IMR-90 (cell line): ENCODE results near the gene SCYGR1. TPM values are rescaled to one million over a fixed set of nuclear protein-coding genes. Genes with fewer than 3 reads are reported as not detected.

ENCODE experiments used
- ATAC-seq: fragments of 200-7000 bp; cut with Tn5 transposase; 2 replicates; pipeline ENCODE4 v1.9.1; 2020; ENCODE audit warnings: low read depth, mild to moderate bottlenecking, moderate library complexity
- BruUV-seq: library from RNA; stranded (reverse); fragments of 400-500 nt; replicated peaks from 2 replicates; lab custom pipeline; 2021; lab: Mats Ljungman, UMichigan
- CTCF ChIA-PET: fragments of 300-600 bp; formaldehyde crosslinking; extraction: SDS; loops from one replicate; lab custom pipeline; 2021; ENCODE audit warnings: antibody characterized with exemption; lab: Yijun Ruan, JAX
- POLR2A ChIA-PET: fragments of 300-600 bp; sonication (Branson Sonifier 250); formaldehyde crosslinking; loops from one replicate; lab custom pipeline; 2022; ENCODE audit warnings: antibody characterized with exemption; ENCODE audit not compliant: unreplicated experiment; lab: Charles Lee
- DNase-seq: peaks from one replicate; pipeline ENCODE4 v3.0.0; 2013
- H2AFZ ChIP-seq: replicated peaks from 2 replicates; pipeline ENCODE3; 2013; ENCODE audit warnings: low read length, mild to moderate bottlenecking; ENCODE audit not compliant: poor library complexity
- H2AK5ac ChIP-seq: 2 replicates; pipeline ENCODE4 v1.6.1; 2013; ENCODE audit warnings: low read depth, low read length, inconsistent platforms
- H2AK9ac ChIP-seq: replicated peaks from 2 replicates; pipeline ENCODE3; 2013; ENCODE audit warnings: mild to moderate bottlenecking, low read depth, low read length, moderate library complexity; ENCODE audit not compliant: poor library complexity
- H2BK120ac ChIP-seq: 2 replicates; pipeline ENCODE4 v1.6.1; 2013; ENCODE audit warnings: low read depth, low read length, inconsistent platforms
- H2BK15ac ChIP-seq: 3 replicates; pipeline ENCODE4 v1.6.1; 2013; ENCODE audit warnings: low read depth, low read length, inconsistent platforms
- H2BK20ac ChIP-seq: 2 replicates; pipeline ENCODE4 v1.6.1; 2013; ENCODE audit warnings: low read depth, mild to moderate bottlenecking, inconsistent platforms, low read length, moderate library complexity
- H2BK5ac ChIP-seq: 2 replicates; pipeline ENCODE4 v1.6.1; 2013; ENCODE audit warnings: mild to moderate bottlenecking, low read depth, low read length, inconsistent platforms; ENCODE audit not compliant: poor library complexity, severe bottlenecking
- H3K14ac ChIP-seq: replicated peaks from 2 replicates; pipeline ENCODE4 v1.6.1; 2013; ENCODE audit warnings: low read depth, low read length, inconsistent platforms
- H3K18ac ChIP-seq: 2 replicates; pipeline ENCODE4 v1.6.1; 2013; ENCODE audit warnings: low read depth, low read length, control low read depth
- H3K23ac ChIP-seq: 2 replicates; pipeline ENCODE4 v1.6.1; 2013; ENCODE audit warnings: low read depth, low read length, inconsistent platforms
- H3K27ac ChIP-seq: 2 replicates; pipeline ENCODE4 v1.5.1; 2013; ENCODE audit warnings: mild to moderate bottlenecking, control low read depth, low read length; ENCODE audit not compliant: insufficient read depth
- H3K27me3 ChIP-seq: 2 replicates; pipeline ENCODE4 v1.6.1; 2013; ENCODE audit warnings: low read length; ENCODE audit not compliant: control insufficient read depth, insufficient read depth
- H3K36me3 ChIP-seq: 2 replicates; pipeline ENCODE4 v1.6.1; 2013; ENCODE audit warnings: low read length, mixed read lengths; ENCODE audit not compliant: control insufficient read depth, insufficient read depth
- H3K4ac ChIP-seq: 2 replicates; pipeline ENCODE4 v1.6.1; 2013; ENCODE audit warnings: low read depth, low read length, inconsistent platforms
- H3K4me1 ChIP-seq: 2 replicates; pipeline ENCODE4 v1.6.1; 2013; ENCODE audit warnings: low read length, mixed read lengths; ENCODE audit not compliant: control insufficient read depth, insufficient read depth
- H3K4me2 ChIP-seq: 2 replicates; pipeline ENCODE4 v1.6.1; 2013; ENCODE audit warnings: low read depth, mild to moderate bottlenecking, control low read depth, low read length, moderate library complexity
- H3K4me3 ChIP-seq: 2 replicates; pipeline ENCODE4 v1.5.1; 2013; ENCODE audit warnings: low read depth, mild to moderate bottlenecking, control low read depth, low read length, moderate library complexity; ENCODE audit not compliant: insufficient read depth
- H3K56ac ChIP-seq: 2 replicates; pipeline ENCODE4 v1.6.1; 2013; ENCODE audit warnings: low read length, inconsistent platforms; ENCODE audit not compliant: insufficient read depth; ENCODE audit errors: extremely low read depth
- H3K79me1 ChIP-seq, 2 experiments: 2 replicates each; pipeline ENCODE4 v1.6.1; 2013; ENCODE audit warnings: low read length in 2 of 2, inconsistent platforms in 1 of 2, low read depth in 1 of 2
- H3K9ac ChIP-seq: 2 replicates; pipeline ENCODE4 v1.6.1; 2013; ENCODE audit warnings: low read depth, low read length, control low read depth
- H3K9me1 ChIP-seq: 2 replicates; pipeline ENCODE4 v1.6.1; 2013; ENCODE audit warnings: low read length, inconsistent platforms; ENCODE audit not compliant: insufficient read depth
- H3K9me3 ChIP-seq: 2 replicates; pipeline ENCODE4 v1.6.1; 2013; ENCODE audit warnings: low read length; ENCODE audit not compliant: control insufficient read depth, insufficient read depth
- H4K20me1 ChIP-seq: 2 replicates; pipeline ENCODE4 v1.6.1; 2013; ENCODE audit warnings: low read length, inconsistent platforms; ENCODE audit not compliant: insufficient read depth
- H4K5ac ChIP-seq: 2 replicates; pipeline ENCODE4 v1.6.1; 2013; ENCODE audit warnings: mild to moderate bottlenecking, low read depth, low read length, control low read depth
- H4K8ac ChIP-seq, 2 experiments: 2 replicates each; pipeline ENCODE4 v1.6.1; 2013; ENCODE audit warnings: low read depth in 2 of 2, low read length in 2 of 2, control low read depth in 1 of 2, inconsistent platforms in 1 of 2
- H4K91ac ChIP-seq: 2 replicates; pipeline ENCODE4 v1.6.1; 2013; ENCODE audit warnings: low read depth, low read length, inconsistent platforms; ENCODE audit not compliant: insufficient read depth
- BHLHE40 ChIP-seq: fragments of 150-350 bp; IDR thresholded peaks from 2 replicates; pipeline ENCODE4 v1.6.1; 2016; ENCODE audit warnings: mild to moderate bottlenecking, low read depth, low read length
- CEBPB ChIP-seq: IDR thresholded peaks from 2 replicates; pipeline ENCODE4 v1.6.1; 2012; ENCODE audit warnings: low read depth, low read length, improper control_type of control experiment
- CHD1 ChIP-seq: IDR thresholded peaks from 2 replicates; pipeline ENCODE4 v1.6.1; 2012; ENCODE audit warnings: low read depth, low read length, improper control_type of control experiment
- CTCF ChIP-seq: conservative IDR thresholded peaks from 2 replicates; pipeline ENCODE4 v1.5.1; 2012; ENCODE audit warnings: mild to moderate bottlenecking, low read depth, low read length, improper control_type of control experiment
- ELK1 ChIP-seq: fragments of 150-350 bp; IDR thresholded peaks from 2 replicates; pipeline ENCODE4 v1.6.1; 2016; ENCODE audit warnings: low read depth, mild to moderate bottlenecking, low read length, moderate library complexity, borderline replicate concordance
- FOS ChIP-seq: fragments of 150-350 bp; IDR thresholded peaks from 2 replicates; pipeline ENCODE4 v1.6.1; 2016; ENCODE audit warnings: low read depth, low read length
- MAFK ChIP-seq: IDR thresholded peaks from 2 replicates; pipeline ENCODE4 v1.6.1; 2012; ENCODE audit warnings: low read depth, low read length, improper control_type of control experiment
- MAZ ChIP-seq: IDR thresholded peaks from 2 replicates; pipeline ENCODE4 v1.6.1; 2012; ENCODE audit warnings: low read depth, mild to moderate bottlenecking, low read length, improper control_type of control experiment, moderate library complexity, borderline replicate concordance
- MXI1 ChIP-seq: IDR thresholded peaks from 2 replicates; pipeline ENCODE4 v1.6.1; 2012; ENCODE audit warnings: low read depth, mild to moderate bottlenecking, low read length, moderate library complexity, borderline replicate concordance
- NFE2L2 ChIP-seq: fragments of 150-350 bp; IDR thresholded peaks from 2 replicates; pipeline ENCODE4 v1.6.1; 2016; ENCODE audit warnings: low read depth, mild to moderate bottlenecking, low read length
- POLR2A ChIP-seq: IDR thresholded peaks from 2 replicates; pipeline ENCODE4 v1.6.1; 2012; ENCODE audit warnings: mild to moderate bottlenecking, low read depth, low read length
- RAD21 ChIP-seq: IDR thresholded peaks from 2 replicates; pipeline ENCODE4 v1.6.1; 2012; ENCODE audit warnings: low read length, improper control_type of control experiment
- RCOR1 ChIP-seq: IDR thresholded peaks from 2 replicates; pipeline ENCODE4 v1.6.1; 2012; ENCODE audit warnings: mild to moderate bottlenecking, low read length, improper control_type of control experiment; ENCODE audit not compliant: insufficient replicate concordance
- RFX5 ChIP-seq: IDR thresholded peaks from 2 replicates; pipeline ENCODE4 v1.8.0; 2012; ENCODE audit warnings: low read depth, mild to moderate bottlenecking, low read length, moderate library complexity
- SMC3 ChIP-seq: fragments of 150-350 bp; IDR thresholded peaks from 2 replicates; pipeline ENCODE4 v1.6.1; 2016; ENCODE audit warnings: low read depth, mild to moderate bottlenecking, antibody characterized with exemption, low read length, moderate library complexity
- USF2 ChIP-seq: fragments of 150-350 bp; IDR thresholded peaks from 2 replicates; pipeline ENCODE4 v1.6.1; 2017; ENCODE audit warnings: mild to moderate bottlenecking, antibody characterized with exemption, low read length, low read depth
- WGBS, 2 experiments: methylation state at CpG; one replicate each; pipeline versions ENCODE4 v1.1.5 to v1.1.7; 2013; ENCODE audit warnings: missing lambda C conversion rate in 2 of 2; ENCODE audit not compliant: insufficient read length in 1 of 2; ENCODE audit errors: extremely low coverage in 2 of 2; 5-methylcytosine and 5-hydroxymethylcytosine counted together
- dilution Hi-C: fragments of 300-500 bp; cut with HindIII; formaldehyde crosslinking; loops from one replicate; pipeline ENCODE4 v1.14.3; 2018; ENCODE audit warnings: low sequenced_read_pairs; ENCODE audit not compliant: unreplicated experiment
- in situ Hi-C: fragments of 300-500 bp; cut with MboI; formaldehyde crosslinking; loops from 3 replicates; pipeline ENCODE4 v1.14.3; 2019; ENCODE audit warnings: low sequenced_read_pairs, inconsistent platforms, mixed read lengths
- intact Hi-C: fragments of 100-400 bp; cut with micrococcal nuclease; formaldehyde crosslinking; loops from 2 replicates; pipeline ENCODE4 v1.10.0; 2022
- polyA plus RNA-seq, 3 experiments: library from polyadenylated mRNA; depleted of rRNA; stranded (reverse); fragments of >200 nt; gene quantifications; 2 replicates each; pipeline ENCODE4 v1.2.3, GENCODE V29; 2012; ENCODE audit warnings: low replicate concordance in 1 of 3
- total RNA-seq: library from RNA; depleted of rRNA; stranded (reverse); fragments of >200 nt; gene quantifications from 2 replicates; pipeline ENCODE4 v1.2.3, GENCODE V29; 2012

Gene SCYGR1
- total and polyA plus RNA-seq, 2 of the 4 experiments (the other 2 are of a cell fraction), result not detected

GRCh38 chr2:227430639-227431038, 42.9 kb upstream of the SCYGR1 start:
- no peaks in the 10 kb centered on the region for H3K4me1 ChIP-seq
- no peak overlapping the region for H3K9ac ChIP-seq
- no peak overlapping the region for H4K91ac ChIP-seq
- no peak overlapping the region for H3K4ac ChIP-seq
- no peak overlapping the region for H4K5ac ChIP-seq
- H3K79me1 ChIP-seq, result no peaks in the 10 kb centered on the region
- no peaks in the 10 kb centered on the region for H3K9me1 ChIP-seq
- no peak overlapping the region for H2BK20ac ChIP-seq
- intact Hi-C loops (no loop called here), dilution Hi-C loops (no loop called here), in situ Hi-C loops (no loop called here)
- H3K9me3 ChIP-seq, result peaks cover 4% of the 10 kb centered on the region
- no peak overlapping the region for H2BK120ac ChIP-seq
- H2BK5ac ChIP-seq, result no peak overlapping the region
- H4K8ac ChIP-seq, result no peak overlapping the region
- no peak overlapping the region for H2AFZ ChIP-seq
- H3K27me3 ChIP-seq, result no peaks in the 10 kb centered on the region; the same call in 1 of the 2 replicates
- no peak overlapping the region for H2AK5ac ChIP-seq
- H3K36me3 ChIP-seq, result no peaks in the 10 kb centered on the region
- H2AK9ac ChIP-seq, result no peak overlapping the region
- no peak overlapping the region for H3K56ac ChIP-seq
- CTCF ChIA-PET, result no interaction called here
- TF ChIP-seq MXI1, result no peak
- no peak for TF ChIP-seq BHLHE40
- TF ChIP-seq RCOR1, result no peak
- no peak for TF ChIP-seq FOS
- TF ChIP-seq SMC3, result no peak
- TF ChIP-seq CEBPB, result no peak
- TF ChIP-seq NFE2L2, result no peak
- TF ChIP-seq MAFK, result no peak
- TF ChIP-seq USF2, result no peak
- no peak for TF ChIP-seq POLR2A
- no peak for TF ChIP-seq CHD1
- no peak for TF ChIP-seq ELK1
- TF ChIP-seq RFX5, result no peak
- TF ChIP-seq RAD21, result no peak
- TF ChIP-seq CTCF, result no peak
- TF ChIP-seq MAZ, result no peak
- no peak overlapping the region for H3K18ac ChIP-seq
- WGBS, 2 experiments, result no CpG with 5 or more reads among the region's 3 CpGs
- no peak for ATAC-seq
- POLR2A ChIA-PET, result no interaction called here
- no peak overlapping the region for H2BK15ac ChIP-seq
- H3K27ac ChIP-seq, result no peak overlapping the region
- H3K23ac ChIP-seq, result no peak overlapping the region
- no peak overlapping the region for H3K4me2 ChIP-seq
- no TSS peak for BruUV-seq
- DNase-seq, result no peak
- H3K4me3 ChIP-seq, result no peak overlapping the region
- H3K14ac ChIP-seq, result no peak overlapping the region
- no peaks in the 10 kb centered on the region for H4K20me1 ChIP-seq
